ENCODE data around the gene ANKFN1. TPM values are rescaled to one million over a fixed set of nuclear protein-coding genes. Genes with fewer than 3 reads are reported as not detected.

Gene ANKFN1
- total and polyA plus RNA-seq, 2 of the 13 experiments (the other 11 are each of a cell fraction or from before 2014, with no cell fraction given): not detected

DNA sequence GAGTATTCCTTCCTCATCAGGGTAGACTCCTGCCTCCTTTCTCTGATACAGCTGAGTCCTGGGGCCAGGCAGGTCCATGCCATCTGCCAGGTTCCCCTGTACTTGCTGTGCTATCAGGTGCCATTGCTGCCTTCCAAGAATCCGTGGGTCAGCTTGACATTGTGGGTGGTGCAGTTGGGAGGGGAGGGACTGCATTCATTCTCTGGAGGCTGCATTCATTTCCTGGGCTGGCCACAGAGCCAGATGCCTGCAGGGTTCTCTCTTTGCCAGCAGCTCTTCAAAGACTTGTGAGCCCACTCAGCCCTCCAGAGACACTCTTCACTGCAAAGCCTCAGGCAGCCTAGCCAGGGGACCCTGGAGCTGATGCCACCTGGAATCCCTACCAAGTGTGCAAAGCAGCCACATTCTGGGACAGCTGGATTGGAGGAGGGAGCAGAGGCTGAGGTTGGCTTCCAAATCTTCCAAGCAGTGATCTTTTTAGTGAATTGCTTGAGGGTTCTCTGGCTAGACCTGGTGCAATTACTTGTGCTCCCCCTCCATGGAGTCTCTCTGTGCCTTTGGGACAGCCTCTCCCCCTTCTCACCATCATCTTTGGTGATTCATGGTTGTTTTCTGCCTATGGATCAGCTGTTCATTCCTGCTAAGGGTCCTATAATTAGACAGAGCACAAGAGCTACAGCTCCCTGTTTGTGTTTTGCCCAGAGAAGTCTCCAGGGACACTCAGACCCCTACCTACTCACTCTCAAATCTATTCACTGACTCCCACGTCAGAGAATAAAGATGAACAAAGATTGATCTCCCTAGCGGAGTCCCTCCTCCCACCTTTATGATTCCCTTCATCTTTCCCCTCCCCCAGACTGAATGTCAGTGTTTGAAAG lies 20.9 kb downstream of the ANKFN1 start (continued):
- TF ChIP-seq, protein P1, sequence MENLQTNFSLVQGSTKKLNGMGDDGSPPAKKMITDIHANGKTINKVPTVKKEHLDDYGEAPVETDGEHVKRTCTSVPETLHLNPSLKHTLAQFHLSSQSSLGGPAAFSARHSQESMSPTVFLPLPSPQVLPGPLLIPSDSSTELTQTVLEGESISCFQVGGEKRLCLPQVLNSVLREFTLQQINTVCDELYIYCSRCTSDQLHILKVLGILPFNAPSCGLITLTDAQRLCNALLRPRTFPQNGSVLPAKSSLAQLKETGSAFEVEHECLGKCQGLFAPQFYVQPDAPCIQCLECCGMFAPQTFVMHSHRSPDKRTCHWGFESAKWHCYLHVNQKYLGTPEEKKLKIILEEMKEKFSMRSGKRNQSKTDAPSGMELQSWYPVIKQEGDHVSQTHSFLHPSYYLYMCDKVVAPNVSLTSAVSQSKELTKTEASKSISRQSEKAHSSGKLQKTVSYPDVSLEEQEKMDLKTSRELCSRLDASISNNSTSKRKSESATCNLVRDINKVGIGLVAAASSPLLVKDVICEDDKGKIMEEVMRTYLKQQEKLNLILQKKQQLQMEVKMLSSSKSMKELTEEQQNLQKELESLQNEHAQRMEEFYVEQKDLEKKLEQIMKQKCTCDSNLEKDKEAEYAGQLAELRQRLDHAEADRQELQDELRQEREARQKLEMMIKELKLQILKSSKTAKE (CRISPR knock-in tag; IDR thresholded peaks at IDR 0.05; ENCODE audit: borderline replicate concordance): no peak
- no peak for TF ChIP-seq MIER3 (CRISPR knock-in tag; IDR thresholded peaks at IDR 0.05; ENCODE audit: borderline replicate concordance)

DNA sequence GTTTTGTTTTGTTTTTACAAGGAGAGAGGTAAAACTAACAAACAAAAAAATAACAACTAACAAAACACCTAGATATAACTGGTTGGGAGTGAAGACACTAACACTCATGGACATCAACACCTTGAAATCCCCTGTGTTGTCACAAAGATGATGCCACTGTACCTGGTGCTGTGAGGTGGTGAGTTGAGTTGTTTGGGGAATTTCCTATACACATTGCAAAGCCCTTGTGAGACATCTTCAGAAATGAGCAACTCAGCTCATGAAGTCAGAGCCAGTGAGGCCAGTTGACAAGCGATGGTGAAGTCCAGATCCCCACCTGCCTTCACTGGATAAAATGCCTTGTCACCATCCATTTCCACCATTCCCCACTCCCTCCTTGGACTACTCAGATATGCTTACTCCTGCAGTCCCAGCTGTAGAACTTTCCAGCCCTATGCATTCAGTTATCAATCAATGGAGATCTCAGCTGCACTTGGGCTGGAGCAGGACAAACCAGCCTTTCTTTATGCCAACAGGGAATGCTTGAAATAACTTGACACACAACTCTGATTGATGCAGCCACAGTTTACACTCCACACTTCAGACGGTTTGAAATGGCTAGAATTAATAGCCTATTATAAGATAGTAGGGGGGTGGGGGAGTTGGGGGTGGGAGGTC lies 22.2 kb downstream of the ANKFN1 start:
- no peak overlapping the region for H2AFZ ChIP-seq (ENCODE audit: low read length)
- H3K4me3 ChIP-seq (replicated peaks in 1 of 3; ENCODE audit: insufficient read depth in 1 of 3, low read depth in 2 of 3, low read length in 3 of 3): no peak overlapping the region
- no peak for FAIRE-seq
- H4K20me1 ChIP-seq (ENCODE audit: insufficient read depth, low read length): no peaks in the 10 kb centered on the region
- H3K36me3 ChIP-seq (replicated peaks in 1 of 2; ENCODE audit: control insufficient read depth in 1 of 2, insufficient read depth in 2 of 2, low read length in 2 of 2): no peaks in the 10 kb centered on the region
- H3K27me3 ChIP-seq (ENCODE audit: control insufficient read depth in 1 of 2, insufficient read depth in 2 of 2, low read length in 2 of 2): no peaks in the 10 kb centered on the region
- 0 out of 2 replicates have a peak, but pooled peaks cover 6% of the 10 kb centered on the region for H3K4me1 ChIP-seq (ENCODE audit: insufficient read depth, low read length)
- ChIA-PET CTCF (ENCODE audit: low intra/inter-chr PET ratio, low total read pairs) (no interaction called here), POLR2A (no interaction called here)
- no peak overlapping the region for H3K27ac ChIP-seq (ENCODE audit: extremely low read length, insufficient read depth, low read length)
- in situ Hi-C loops (cut with HindIII; ENCODE audit: extremely low pct_ligation_motif_present, low pct_unique_long_range_greater_than_20kb): no loop called here
- no peaks in the 10 kb centered on the region for H3K9me3 ChIP-seq (ENCODE audit: low read length)
- no peak for DNase-seq (ENCODE audit: low spot score)
- TF ChIP-seq ZC3H4 (CRISPR knock-in tag; IDR thresholded peaks at IDR 0.05; ENCODE audit: borderline replicate concordance) (no peak), ZNF75D (CRISPR knock-in tag; IDR thresholded peaks at IDR 0.05; ENCODE audit: borderline replicate concordance) (no peak)
- TF ChIP-seq, protein P2, sequence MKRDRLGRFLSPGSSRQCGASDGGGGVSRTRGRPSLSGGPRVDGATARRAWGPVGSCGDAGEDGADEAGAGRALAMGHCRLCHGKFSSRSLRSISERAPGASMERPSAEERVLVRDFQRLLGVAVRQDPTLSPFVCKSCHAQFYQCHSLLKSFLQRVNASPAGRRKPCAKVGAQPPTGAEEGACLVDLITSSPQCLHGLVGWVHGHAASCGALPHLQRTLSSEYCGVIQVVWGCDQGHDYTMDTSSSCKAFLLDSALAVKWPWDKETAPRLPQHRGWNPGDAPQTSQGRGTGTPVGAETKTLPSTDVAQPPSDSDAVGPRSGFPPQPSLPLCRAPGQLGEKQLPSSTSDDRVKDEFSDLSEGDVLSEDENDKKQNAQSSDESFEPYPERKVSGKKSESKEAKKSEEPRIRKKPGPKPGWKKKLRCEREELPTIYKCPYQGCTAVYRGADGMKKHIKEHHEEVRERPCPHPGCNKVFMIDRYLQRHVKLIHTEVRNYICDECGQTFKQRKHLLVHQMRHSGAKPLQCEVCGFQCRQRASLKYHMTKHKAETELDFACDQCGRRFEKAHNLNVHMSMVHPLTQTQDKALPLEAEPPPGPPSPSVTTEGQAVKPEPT (CRISPR knock-in tag; IDR thresholded peaks at IDR 0.05; ENCODE audit: low read depth): no peak
- TF ChIP-seq, protein P3, sequence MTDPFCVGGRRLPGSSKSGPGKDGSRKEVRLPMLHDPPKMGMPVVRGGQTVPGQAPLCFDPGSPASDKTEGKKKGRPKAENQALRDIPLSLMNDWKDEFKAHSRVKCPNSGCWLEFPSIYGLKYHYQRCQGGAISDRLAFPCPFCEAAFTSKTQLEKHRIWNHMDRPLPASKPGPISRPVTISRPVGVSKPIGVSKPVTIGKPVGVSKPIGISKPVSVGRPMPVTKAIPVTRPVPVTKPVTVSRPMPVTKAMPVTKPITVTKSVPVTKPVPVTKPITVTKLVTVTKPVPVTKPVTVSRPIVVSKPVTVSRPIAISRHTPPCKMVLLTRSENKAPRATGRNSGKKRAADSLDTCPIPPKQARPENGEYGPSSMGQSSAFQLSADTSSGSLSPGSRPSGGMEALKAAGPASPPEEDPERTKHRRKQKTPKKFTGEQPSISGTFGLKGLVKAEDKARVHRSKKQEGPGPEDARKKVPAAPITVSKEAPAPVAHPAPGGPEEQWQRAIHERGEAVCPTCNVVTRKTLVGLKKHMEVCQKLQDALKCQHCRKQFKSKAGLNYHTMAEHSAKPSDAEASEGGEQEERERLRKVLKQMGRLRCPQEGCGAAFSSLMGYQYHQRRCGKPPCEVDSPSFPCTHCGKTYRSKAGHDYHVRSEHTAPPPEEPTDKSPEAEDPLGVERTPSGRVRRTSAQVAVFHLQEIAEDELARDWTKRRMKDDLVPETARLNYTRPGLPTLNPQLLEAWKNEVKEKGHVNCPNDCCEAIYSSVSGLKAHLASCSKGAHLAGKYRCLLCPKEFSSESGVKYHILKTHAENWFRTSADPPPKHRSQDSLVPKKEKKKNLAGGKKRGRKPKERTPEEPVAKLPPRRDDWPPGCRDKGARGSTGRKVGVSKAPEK (CRISPR knock-in tag; IDR thresholded peaks at IDR 0.05; ENCODE audit: borderline replicate concordance): no peak
- H3K79me2 ChIP-seq (ENCODE audit: insufficient read depth, low read length): no peaks in the 10 kb centered on the region
- 30% methylated on average over 2 of the region's 2 CpGs for WGBS (ENCODE audit: low lambda C conversion rate)
- ATAC-seq: no peak
- BruUV-seq (replicated peaks): no TSS peak
- H3K4me2 ChIP-seq (ENCODE audit: low read depth, low read length): no peak overlapping the region
- intact Hi-C loops (cut with micrococcal nuclease; ENCODE audit: unreplicated experiment): no loop called here
- no peak overlapping the region for H3K9ac ChIP-seq (ENCODE audit: insufficient read depth, low read depth, low read length)

Measured in HepG2 (cell line).